ENCODE measurements around the gene MYO15A.

DNA sequence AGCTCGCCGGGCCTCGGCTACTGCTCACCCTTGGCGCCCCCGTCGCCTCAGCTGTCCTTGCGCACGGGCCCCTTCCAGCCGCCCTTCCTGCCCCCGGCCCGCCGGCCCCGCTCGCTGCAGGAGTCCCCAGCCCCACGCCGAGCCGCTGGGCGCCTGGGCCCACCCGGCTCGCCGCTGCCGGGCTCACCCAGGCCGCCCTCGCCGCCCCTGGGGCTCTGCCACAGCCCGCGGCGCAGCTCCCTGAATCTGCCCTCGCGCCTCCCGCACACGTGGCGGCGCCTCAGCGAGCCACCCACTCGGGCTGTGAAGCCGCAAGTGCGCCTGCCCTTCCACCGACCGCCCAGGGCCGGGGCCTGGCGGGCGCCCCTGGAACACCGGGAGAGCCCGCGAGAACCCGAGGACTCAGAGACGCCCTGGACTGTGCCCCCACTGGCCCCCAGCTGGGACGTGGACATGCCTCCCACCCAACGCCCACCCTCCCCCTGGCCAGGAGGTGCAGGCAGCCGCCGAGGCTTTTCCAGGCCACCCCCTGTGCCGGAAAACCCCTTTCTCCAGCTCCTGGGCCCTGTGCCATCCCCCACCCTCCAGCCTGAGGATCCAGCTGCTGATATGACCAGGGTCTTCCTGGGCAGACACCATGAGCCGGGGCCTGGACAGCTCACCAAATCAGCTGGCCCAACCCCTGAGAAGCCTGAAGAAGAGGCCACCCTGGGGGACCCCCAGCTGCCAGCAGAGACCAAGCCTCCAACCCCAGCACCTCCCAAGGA is 12.8 kb downstream of the MYO15A start:
- TF ChIP-seq, protein P1, sequence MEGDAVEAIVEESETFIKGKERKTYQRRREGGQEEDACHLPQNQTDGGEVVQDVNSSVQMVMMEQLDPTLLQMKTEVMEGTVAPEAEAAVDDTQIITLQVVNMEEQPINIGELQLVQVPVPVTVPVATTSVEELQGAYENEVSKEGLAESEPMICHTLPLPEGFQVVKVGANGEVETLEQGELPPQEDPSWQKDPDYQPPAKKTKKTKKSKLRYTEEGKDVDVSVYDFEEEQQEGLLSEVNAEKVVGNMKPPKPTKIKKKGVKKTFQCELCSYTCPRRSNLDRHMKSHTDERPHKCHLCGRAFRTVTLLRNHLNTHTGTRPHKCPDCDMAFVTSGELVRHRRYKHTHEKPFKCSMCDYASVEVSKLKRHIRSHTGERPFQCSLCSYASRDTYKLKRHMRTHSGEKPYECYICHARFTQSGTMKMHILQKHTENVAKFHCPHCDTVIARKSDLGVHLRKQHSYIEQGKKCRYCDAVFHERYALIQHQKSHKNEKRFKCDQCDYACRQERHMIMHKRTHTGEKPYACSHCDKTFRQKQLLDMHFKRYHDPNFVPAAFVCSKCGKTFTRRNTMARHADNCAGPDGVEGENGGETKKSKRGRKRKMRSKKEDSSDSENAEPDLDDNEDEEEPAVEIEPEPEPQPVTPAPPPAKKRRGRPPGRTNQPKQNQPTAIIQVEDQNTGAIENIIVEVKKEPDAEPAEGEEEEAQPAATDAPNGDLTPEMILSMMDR (IDR thresholded peaks at IDR 0.05; ENCODE audit: borderline replicate concordance, extremely low read depth, low read length, poor library complexity, severe bottlenecking): no peak
- no peak for TF ChIP-seq EZH2 (IDR thresholded peaks at IDR 0.05; ENCODE audit: borderline replicate concordance, low read depth, low read length, severe bottlenecking)
